ENCODE measurements around the gene MPEG1. TPM values are rescaled to one million over a fixed set of nuclear protein-coding genes. Genes with fewer than 3 reads are reported as not detected.

MPEG1 gene
- total and polyA plus RNA-seq, 9 of the 15 experiments (the other 6 are each of a cell fraction or from before 2014, with no cell fraction given), result 0.07 TPM; not detected in 8

DNA sequence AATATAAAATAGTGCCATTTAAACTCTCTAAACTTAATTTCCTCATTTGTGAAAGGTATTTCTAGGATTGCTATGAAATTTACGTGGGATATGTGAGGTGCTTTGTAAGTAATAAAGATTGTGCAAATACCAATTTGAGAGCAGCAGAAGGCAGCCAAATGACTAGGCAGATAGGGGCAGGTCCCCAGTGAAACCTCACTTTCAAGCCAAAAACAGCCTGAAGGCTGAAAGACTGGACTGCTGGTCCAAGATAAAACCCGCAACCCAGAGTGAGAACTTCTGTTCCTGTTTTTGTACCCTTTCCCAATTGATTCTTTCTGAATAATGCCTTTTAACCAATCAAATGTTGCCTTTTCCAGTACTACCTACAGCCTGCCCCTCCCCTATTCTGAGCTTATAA lies 33.6 kb downstream of the MPEG1 start (continued):
- no peak for TF ChIP-seq DIDO1 (tag; IDR thresholded peaks at IDR 0.05; ENCODE audit: low read depth)
- no peak for TF ChIP-seq TCF7 (IDR thresholded peaks at IDR 0.05; ENCODE audit: borderline replicate concordance)

DNA sequence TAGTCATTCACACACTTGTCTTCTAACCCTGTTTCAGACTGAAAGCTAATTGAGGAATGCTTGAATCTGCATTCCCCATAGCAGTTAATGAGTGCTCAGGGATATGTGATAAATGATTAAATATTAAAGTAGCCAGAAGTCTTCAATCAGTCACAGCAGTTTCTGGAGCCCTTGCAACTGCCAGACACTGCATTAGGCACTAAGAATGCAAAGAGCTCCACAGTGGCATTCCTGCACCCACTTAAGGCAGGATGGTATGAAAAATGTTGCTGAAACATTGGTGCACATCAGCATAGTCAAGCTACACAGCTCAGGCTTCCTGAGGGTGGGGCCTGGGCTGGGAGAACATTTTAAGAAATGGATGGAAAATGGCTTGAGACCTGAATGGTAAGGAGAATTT lies 34.3 kb downstream of the MPEG1 start:
- H3K9me3 ChIP-seq (replicated peaks; ENCODE audit: control insufficient read depth, insufficient read depth, low read depth, low read length), result no peaks in the 10 kb centered on the region
- H3K4me1 ChIP-seq (replicated peaks in 1 of 2; ENCODE audit: control insufficient read depth in 2 of 2, insufficient read depth in 2 of 2, low read length in 2 of 2), result peaks cover 0 to 6% of the 10 kb centered on the region in 2 experiments; a peak in 1 of 5 replicates
- H3K4me2 ChIP-seq (ENCODE audit: insufficient read depth, low read length), result no peak overlapping the region
- DNase-seq (ENCODE audit: extremely low read depth in 1 of 4, low spot score in 3 of 4) (no peak), ATAC-seq (no peak), FAIRE-seq (no peak)
- H2AFZ ChIP-seq (ENCODE audit: low read depth, low read length), result no peak overlapping the region
- no peaks in the 10 kb centered on the region; the same call in 1 of the 2 replicates for H4K20me1 ChIP-seq (replicated peaks; ENCODE audit: control insufficient read depth, insufficient read depth, low read length)
- no TSS peak for BruUV-seq (replicated peaks)
- H3K27ac ChIP-seq (ENCODE audit: extremely low read depth, low read depth, low read length), result no peak overlapping the region
- ChIA-PET CTCF (ENCODE audit: low intra/inter-chr PET ratio) (no interaction called here), POLR2A (no interaction called here)
- no peaks in the 10 kb centered on the region for H3K79me2 ChIP-seq (ENCODE audit: control insufficient read depth, insufficient read depth, low read length)
- intact Hi-C loops (cut with micrococcal nuclease), result no loop called here
- H3K27me3 ChIP-seq (ENCODE audit: control insufficient read depth in 2 of 2, insufficient read depth in 2 of 2, low read length in 2 of 2), result peaks cover 6 to 34% of the 10 kb centered on the region in 2 experiments; a peak in 4 of 5 replicates
- H3K9ac ChIP-seq (ENCODE audit: insufficient read depth in 1 of 2, low read depth in 2 of 2, low read length in 2 of 2), result no peak overlapping the region
- H3K9me1 ChIP-seq (ENCODE audit: control insufficient read depth, insufficient read depth, low read length), result no peaks in the 10 kb centered on the region
- TF ChIP-seq MAFG (tag; conservative IDR thresholded peaks at IDR 0.05) (no peak), U2AF1 (optimal IDR thresholded peaks at IDR 0.05; ENCODE audit: low read depth, low read length) (no peak), ZNF778 (CRISPR knock-in tag; IDR thresholded peaks at IDR 0.05) (no peak), MYBL2 (IDR thresholded peaks at IDR 0.05; ENCODE audit: low read depth) (no peak), MYBL2 (CRISPR knock-in tag; IDR thresholded peaks at IDR 0.05; ENCODE audit: borderline replicate concordance) (no peak), MTA3 (IDR thresholded peaks at IDR 0.05; ENCODE audit: borderline replicate concordance) (no peak), PURB (CRISPR knock-in tag; IDR thresholded peaks at IDR 0.05; ENCODE audit: low read depth) (no peak)
- TF ChIP-seq, protein P1, sequence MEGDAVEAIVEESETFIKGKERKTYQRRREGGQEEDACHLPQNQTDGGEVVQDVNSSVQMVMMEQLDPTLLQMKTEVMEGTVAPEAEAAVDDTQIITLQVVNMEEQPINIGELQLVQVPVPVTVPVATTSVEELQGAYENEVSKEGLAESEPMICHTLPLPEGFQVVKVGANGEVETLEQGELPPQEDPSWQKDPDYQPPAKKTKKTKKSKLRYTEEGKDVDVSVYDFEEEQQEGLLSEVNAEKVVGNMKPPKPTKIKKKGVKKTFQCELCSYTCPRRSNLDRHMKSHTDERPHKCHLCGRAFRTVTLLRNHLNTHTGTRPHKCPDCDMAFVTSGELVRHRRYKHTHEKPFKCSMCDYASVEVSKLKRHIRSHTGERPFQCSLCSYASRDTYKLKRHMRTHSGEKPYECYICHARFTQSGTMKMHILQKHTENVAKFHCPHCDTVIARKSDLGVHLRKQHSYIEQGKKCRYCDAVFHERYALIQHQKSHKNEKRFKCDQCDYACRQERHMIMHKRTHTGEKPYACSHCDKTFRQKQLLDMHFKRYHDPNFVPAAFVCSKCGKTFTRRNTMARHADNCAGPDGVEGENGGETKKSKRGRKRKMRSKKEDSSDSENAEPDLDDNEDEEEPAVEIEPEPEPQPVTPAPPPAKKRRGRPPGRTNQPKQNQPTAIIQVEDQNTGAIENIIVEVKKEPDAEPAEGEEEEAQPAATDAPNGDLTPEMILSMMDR (IDR thresholded peaks at IDR 0.05 in 2 of 3, conservative IDR thresholded peaks at IDR 0.05 in 1 of 3; ENCODE audit: insufficient read depth in 2 of 3, low read depth in 1 of 3, low read length in 3 of 3), result no peak
- TF ChIP-seq, protein P2, sequence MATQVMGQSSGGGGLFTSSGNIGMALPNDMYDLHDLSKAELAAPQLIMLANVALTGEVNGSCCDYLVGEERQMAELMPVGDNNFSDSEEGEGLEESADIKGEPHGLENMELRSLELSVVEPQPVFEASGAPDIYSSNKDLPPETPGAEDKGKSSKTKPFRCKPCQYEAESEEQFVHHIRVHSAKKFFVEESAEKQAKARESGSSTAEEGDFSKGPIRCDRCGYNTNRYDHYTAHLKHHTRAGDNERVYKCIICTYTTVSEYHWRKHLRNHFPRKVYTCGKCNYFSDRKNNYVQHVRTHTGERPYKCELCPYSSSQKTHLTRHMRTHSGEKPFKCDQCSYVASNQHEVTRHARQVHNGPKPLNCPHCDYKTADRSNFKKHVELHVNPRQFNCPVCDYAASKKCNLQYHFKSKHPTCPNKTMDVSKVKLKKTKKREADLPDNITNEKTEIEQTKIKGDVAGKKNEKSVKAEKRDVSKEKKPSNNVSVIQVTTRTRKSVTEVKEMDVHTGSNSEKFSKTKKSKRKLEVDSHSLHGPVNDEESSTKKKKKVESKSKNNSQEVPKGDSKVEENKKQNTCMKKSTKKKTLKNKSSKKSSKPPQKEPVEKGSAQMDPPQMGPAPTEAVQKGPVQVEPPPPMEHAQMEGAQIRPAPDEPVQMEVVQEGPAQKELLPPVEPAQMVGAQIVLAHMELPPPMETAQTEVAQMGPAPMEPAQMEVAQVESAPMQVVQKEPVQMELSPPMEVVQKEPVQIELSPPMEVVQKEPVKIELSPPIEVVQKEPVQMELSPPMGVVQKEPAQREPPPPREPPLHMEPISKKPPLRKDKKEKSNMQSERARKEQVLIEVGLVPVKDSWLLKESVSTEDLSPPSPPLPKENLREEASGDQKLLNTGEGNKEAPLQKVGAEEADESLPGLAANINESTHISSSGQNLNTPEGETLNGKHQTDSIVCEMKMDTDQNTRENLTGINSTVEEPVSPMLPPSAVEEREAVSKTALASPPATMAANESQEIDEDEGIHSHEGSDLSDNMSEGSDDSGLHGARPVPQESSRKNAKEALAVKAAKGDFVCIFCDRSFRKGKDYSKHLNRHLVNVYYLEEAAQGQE (IDR thresholded peaks at IDR 0.05; ENCODE audit: borderline replicate concordance), result no peak
- TF ChIP-seq, protein P2 (CRISPR knock-in tag; IDR thresholded peaks at IDR 0.05; ENCODE audit: low read depth), result no peak
- H3K36me3 ChIP-seq (ENCODE audit: control insufficient read depth, insufficient read depth, low read length), result no peaks in the 10 kb centered on the region
- in situ Hi-C loops (cut with MboI), result loop anchor here (10.0 to 25.0 kb wide), 2 partner anchors 246 to 509 kb away; partner anchors contain the start of gene OR5A2
- H3K4me3 ChIP-seq, result no peak overlapping the region
